Measurements from ENCODE around the gene GOLM1. TPM values are rescaled to one million over a fixed set of nuclear protein-coding genes. Genes with fewer than 3 reads are reported as not detected.

The GOLM1 gene
- total and polyA plus RNA-seq, 4 donors: 21.7 to 55.2 (median 35.7) TPM

DNA sequence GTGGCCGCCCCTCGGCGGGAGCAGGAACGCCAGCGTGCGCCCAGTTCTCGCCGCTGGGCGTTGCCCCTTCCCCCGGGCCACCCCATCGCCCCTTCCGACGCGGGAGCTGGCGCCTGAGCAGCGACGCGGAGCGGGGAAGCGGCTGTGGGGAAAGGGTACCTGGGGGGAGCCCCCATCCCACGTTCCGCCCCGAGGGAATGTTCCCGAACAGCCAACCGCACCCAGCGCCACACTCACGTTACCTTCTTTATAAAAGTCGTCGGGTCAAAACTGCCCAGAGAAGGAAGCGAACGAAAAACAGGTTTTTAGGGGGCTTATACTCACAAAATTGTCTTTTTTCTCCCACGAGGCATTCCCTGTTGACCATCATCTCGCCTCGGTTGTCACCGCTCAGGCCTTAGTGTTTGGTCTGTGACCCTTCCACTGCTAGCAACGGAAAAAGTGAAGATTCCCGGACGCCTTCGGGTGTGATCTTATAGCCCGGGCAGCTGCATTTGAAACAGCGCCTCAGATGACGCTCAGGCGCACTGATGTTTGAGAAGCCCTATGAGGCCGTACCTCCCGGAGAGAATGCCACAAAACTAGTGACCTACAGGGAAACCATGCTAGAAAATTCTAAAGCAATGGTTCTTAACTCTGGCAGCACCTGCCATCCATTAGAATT is 475 bp upstream of the GOLM1 start:
- Histone ChIP-seq H3K4me3 (peak overlapping the region; percentile 49), H3K36me3 (ENCODE audit: control insufficient read depth in 4 of 4, insufficient read depth in 4 of 4, low read length in 4 of 4) (no peaks in the 10 kb centered on the region), H3K9me3 (ENCODE audit: control insufficient read depth in 4 of 4, insufficient read depth in 3 of 4, low read length in 3 of 4) (peaks cover 0 to 2% (median 0%) of the 10 kb centered on the region in 4 donors), H3K27me3 (ENCODE audit: control insufficient read depth in 3 of 3, insufficient read depth in 3 of 3, low read length in 2 of 3) (no peaks in the 10 kb centered on the region), H3K27ac (ENCODE audit: low read depth in 1 of 2, low read length in 1 of 2) (peak overlapping the region; percentile 68 to 74), H3K4me1 (ENCODE audit: control insufficient read depth in 5 of 5, insufficient read depth in 5 of 5, low read length in 5 of 5) (peaks cover 0 to 21% (median 7%) of the 10 kb centered on the region in 5 donors), H3K9ac (ENCODE audit: insufficient read depth in 1 of 2, low read length in 2 of 2) (peak overlapping the region; percentile 31 to 74)
- ATAC-seq (ENCODE audit: insufficient read depth, low FRiP score) (no peak), DNase-seq (peak; percentile 59 to 73 (median 69))
- WGBS, 2 donors: 1 to 2% methylated on average over 44 to 45 of the region's 45 CpGs
- TF ChIP-seq, protein P1, sequence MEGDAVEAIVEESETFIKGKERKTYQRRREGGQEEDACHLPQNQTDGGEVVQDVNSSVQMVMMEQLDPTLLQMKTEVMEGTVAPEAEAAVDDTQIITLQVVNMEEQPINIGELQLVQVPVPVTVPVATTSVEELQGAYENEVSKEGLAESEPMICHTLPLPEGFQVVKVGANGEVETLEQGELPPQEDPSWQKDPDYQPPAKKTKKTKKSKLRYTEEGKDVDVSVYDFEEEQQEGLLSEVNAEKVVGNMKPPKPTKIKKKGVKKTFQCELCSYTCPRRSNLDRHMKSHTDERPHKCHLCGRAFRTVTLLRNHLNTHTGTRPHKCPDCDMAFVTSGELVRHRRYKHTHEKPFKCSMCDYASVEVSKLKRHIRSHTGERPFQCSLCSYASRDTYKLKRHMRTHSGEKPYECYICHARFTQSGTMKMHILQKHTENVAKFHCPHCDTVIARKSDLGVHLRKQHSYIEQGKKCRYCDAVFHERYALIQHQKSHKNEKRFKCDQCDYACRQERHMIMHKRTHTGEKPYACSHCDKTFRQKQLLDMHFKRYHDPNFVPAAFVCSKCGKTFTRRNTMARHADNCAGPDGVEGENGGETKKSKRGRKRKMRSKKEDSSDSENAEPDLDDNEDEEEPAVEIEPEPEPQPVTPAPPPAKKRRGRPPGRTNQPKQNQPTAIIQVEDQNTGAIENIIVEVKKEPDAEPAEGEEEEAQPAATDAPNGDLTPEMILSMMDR (IDR thresholded peaks at IDR 0.05; ENCODE audit: control extremely low read depth, extremely low read depth): no peak

DNA sequence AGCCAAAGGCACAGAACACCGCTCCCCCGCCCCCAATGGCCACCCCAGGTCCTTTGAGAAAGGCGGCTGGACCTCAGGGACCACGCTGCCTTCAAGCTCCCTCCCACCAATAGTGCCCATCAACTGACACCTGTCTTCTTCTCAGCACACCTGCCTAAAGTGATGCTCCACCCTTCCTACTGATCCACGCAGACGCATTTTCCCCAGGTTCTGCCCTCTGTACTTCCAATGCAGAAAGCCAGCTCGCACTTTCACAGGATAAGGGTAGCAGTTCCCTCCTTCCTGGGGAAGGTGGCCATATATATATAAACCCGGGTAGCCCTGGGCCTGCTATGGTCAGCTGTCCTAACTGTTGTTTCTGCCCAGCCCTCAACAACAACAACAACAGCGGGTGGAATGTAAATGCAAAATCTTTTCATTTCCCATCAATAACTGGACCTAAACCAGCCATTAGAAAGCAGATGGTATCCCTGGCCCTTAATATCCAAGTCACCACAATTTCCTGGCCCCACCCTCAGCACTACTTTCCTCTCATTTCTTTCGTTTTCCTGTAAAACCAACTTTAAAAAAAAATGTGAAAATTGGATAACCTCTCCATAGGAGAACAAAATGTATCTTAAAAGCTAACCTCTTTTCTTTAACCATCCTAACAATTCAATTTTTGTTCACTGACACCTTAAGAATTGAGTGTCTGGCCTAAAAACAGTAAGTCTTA is 1.7 kb downstream of the GOLM1 start:
- Histone ChIP-seq H3K9ac (ENCODE audit: insufficient read depth in 1 of 2, low read length in 2 of 2) (peak overlapping the region in 1 of 2 donors; percentile 15), H3K9me3 (ENCODE audit: control insufficient read depth in 4 of 4, insufficient read depth in 3 of 4, low read length in 3 of 4) (no peaks in the 10 kb centered on the region), H3K36me3 (ENCODE audit: control insufficient read depth in 4 of 4, insufficient read depth in 4 of 4, low read length in 4 of 4) (no peaks in the 10 kb centered on the region), H3K4me1 (ENCODE audit: control insufficient read depth in 5 of 5, insufficient read depth in 5 of 5, low read length in 5 of 5) (peaks cover 0 to 21% (median 7%) of the 10 kb centered on the region in 5 donors), H3K27ac (ENCODE audit: low read depth in 1 of 2, low read length in 1 of 2) (no peak overlapping the region), H3K4me3 (no peak overlapping the region), H3K27me3 (ENCODE audit: control insufficient read depth in 3 of 3, insufficient read depth in 3 of 3, low read length in 2 of 3) (no peaks in the 10 kb centered on the region)
- ATAC-seq (ENCODE audit: insufficient read depth, low FRiP score): no peak
- 95 to 96% methylated on average over 10 of the region's 10 CpGs for WGBS, 2 donors
- TF ChIP-seq, protein P1 (IDR thresholded peaks at IDR 0.05; ENCODE audit: control extremely low read depth, extremely low read depth): no peak
- DNase-seq: no peak

DNA sequence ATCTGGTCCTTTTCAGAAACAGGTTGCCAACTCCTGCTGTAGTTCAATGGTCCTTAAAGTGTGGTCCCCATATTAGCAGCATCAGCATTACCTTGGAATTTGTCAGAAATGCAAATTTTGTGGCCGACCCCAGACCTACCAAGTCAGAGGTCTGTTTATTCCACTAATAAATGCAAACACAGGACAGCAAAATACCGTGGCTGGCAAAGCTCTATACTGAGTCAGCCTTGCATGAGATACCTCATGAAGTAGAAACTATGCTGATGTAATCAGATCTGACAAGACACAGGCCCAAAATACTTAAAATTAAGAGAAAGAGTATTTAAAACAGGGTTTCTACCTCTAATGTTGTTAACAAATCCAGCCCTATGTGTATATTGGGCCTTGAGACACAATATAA is 3.0 kb downstream of the GOLM1 start:
- WGBS, 2 donors: 83 to 84% methylated on average over 2 of the region's 2 CpGs
- DNase-seq (no peak), ATAC-seq (ENCODE audit: insufficient read depth, low FRiP score) (no peak)
- H3K36me3 ChIP-seq (ENCODE audit: control insufficient read depth in 4 of 4, insufficient read depth in 4 of 4, low read length in 4 of 4): no peaks in the 10 kb centered on the region
- H3K27me3 ChIP-seq (ENCODE audit: control insufficient read depth in 3 of 3, insufficient read depth in 3 of 3, low read length in 2 of 3): no peaks in the 10 kb centered on the region
- TF ChIP-seq, protein P1 (IDR thresholded peaks at IDR 0.05; ENCODE audit: control extremely low read depth, extremely low read depth): no peak
- H3K27ac ChIP-seq (ENCODE audit: low read depth in 1 of 2, low read length in 1 of 2): no peak overlapping the region
- H3K9ac ChIP-seq (ENCODE audit: insufficient read depth in 1 of 2, low read length in 2 of 2): no peak overlapping the region
- H3K4me3 ChIP-seq: no peak overlapping the region
- H3K4me1 ChIP-seq (ENCODE audit: control insufficient read depth in 5 of 5, insufficient read depth in 5 of 5, low read length in 5 of 5): peaks cover 0 to 21% (median 7%) of the 10 kb centered on the region in 5 donors
- H3K9me3 ChIP-seq (ENCODE audit: control insufficient read depth in 4 of 4, insufficient read depth in 3 of 4, low read length in 3 of 4): no peaks in the 10 kb centered on the region
